Liver (tissue), 3 donors: Measurements from ENCODE around the gene TIAM2.

Experiments
- NR2F2 ChIP-seq: IDR thresholded peaks from 2 replicates; pipeline ENCODE4 v1.6.1; 2016; ENCODE audit warnings: antibody characterized with exemption
- RAD21 ChIP-seq, 2 donors: IDR thresholded peaks; 2 replicates each; pipeline ENCODE4 v1.6.1; 2016; ENCODE audit warnings: antibody characterized with exemption in 2 of 2, mild to moderate bottlenecking in 2 of 2
- SP1 ChIP-seq: IDR thresholded peaks from 2 replicates; pipeline ENCODE4 v1.6.1; 2018; ENCODE audit warnings: antibody characterized with exemption, mild to moderate bottlenecking
- TAF1 ChIP-seq: conservative IDR thresholded peaks from 2 replicates; pipeline ENCODE4 v1.6.1; 2016; ENCODE audit warnings: antibody characterized with exemption, mild to moderate bottlenecking
- YY1 ChIP-seq: IDR thresholded peaks from 2 replicates; pipeline ENCODE4 v1.6.1; 2016; ENCODE audit warnings: antibody characterized with exemption, mild to moderate bottlenecking
- TF ChIP-seq, protein P1 (sequence below): fragments of 150-350 bp; IDR thresholded peaks from 2 replicates; pipeline ENCODE4 v1.5.1; 2017; ENCODE audit warnings: improper control_type of control experiment, low read depth, low read length; ENCODE audit not compliant: missing input control
- TF ChIP-seq, protein P2 (sequence below): IDR thresholded peaks from 2 replicates; pipeline ENCODE4 v1.6.1; 2016; ENCODE audit warnings: antibody characterized with exemption, mild to moderate bottlenecking
- TF ChIP-seq, protein P3 (sequence below): IDR thresholded peaks from 2 replicates; pipeline ENCODE4 v1.6.1; 2016; ENCODE audit warnings: antibody characterized with exemption
- TF ChIP-seq, protein P4 (sequence below): IDR thresholded peaks from 2 replicates; pipeline ENCODE4 v1.6.1; 2016; ENCODE audit warnings: antibody characterized with exemption
- TF ChIP-seq, protein P5 (sequence below): IDR thresholded peaks from 2 replicates; pipeline ENCODE4 v1.6.1; 2016; ENCODE audit warnings: antibody characterized with exemption
- donor health status: healthy.
- donor health status: healthy.

DNA sequence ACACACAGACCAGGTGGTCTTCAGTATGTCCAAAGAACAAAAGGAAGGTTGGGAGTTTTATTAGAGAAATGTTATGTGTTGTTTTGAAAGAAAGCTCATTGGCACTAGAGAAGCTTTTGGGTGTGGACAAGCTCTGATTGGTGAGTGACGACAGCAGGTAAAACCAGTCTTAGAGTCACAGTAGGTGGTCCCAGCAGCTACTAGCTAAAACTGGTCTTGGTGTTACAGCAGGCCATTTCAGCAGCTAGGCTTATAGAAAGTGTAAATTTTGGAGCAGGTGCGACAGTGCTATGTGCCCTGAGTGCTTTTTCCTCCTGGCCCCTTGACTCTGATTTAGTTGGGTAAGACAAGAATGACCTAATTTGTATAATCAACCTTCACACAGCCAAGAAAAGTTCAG is 272.3 kb downstream of the TIAM2 start:
- TF ChIP-seq, protein P1, sequence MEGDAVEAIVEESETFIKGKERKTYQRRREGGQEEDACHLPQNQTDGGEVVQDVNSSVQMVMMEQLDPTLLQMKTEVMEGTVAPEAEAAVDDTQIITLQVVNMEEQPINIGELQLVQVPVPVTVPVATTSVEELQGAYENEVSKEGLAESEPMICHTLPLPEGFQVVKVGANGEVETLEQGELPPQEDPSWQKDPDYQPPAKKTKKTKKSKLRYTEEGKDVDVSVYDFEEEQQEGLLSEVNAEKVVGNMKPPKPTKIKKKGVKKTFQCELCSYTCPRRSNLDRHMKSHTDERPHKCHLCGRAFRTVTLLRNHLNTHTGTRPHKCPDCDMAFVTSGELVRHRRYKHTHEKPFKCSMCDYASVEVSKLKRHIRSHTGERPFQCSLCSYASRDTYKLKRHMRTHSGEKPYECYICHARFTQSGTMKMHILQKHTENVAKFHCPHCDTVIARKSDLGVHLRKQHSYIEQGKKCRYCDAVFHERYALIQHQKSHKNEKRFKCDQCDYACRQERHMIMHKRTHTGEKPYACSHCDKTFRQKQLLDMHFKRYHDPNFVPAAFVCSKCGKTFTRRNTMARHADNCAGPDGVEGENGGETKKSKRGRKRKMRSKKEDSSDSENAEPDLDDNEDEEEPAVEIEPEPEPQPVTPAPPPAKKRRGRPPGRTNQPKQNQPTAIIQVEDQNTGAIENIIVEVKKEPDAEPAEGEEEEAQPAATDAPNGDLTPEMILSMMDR, result no peak
- TF ChIP-seq SP1 (no peak), YY1 (no peak), NR2F2 (no peak), TAF1 (no peak), RAD21 (IDR thresholded peaks at IDR 0.05) (no peak)
- TF ChIP-seq, protein P2, sequence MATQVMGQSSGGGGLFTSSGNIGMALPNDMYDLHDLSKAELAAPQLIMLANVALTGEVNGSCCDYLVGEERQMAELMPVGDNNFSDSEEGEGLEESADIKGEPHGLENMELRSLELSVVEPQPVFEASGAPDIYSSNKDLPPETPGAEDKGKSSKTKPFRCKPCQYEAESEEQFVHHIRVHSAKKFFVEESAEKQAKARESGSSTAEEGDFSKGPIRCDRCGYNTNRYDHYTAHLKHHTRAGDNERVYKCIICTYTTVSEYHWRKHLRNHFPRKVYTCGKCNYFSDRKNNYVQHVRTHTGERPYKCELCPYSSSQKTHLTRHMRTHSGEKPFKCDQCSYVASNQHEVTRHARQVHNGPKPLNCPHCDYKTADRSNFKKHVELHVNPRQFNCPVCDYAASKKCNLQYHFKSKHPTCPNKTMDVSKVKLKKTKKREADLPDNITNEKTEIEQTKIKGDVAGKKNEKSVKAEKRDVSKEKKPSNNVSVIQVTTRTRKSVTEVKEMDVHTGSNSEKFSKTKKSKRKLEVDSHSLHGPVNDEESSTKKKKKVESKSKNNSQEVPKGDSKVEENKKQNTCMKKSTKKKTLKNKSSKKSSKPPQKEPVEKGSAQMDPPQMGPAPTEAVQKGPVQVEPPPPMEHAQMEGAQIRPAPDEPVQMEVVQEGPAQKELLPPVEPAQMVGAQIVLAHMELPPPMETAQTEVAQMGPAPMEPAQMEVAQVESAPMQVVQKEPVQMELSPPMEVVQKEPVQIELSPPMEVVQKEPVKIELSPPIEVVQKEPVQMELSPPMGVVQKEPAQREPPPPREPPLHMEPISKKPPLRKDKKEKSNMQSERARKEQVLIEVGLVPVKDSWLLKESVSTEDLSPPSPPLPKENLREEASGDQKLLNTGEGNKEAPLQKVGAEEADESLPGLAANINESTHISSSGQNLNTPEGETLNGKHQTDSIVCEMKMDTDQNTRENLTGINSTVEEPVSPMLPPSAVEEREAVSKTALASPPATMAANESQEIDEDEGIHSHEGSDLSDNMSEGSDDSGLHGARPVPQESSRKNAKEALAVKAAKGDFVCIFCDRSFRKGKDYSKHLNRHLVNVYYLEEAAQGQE, result no peak
- TF ChIP-seq, protein P3, sequence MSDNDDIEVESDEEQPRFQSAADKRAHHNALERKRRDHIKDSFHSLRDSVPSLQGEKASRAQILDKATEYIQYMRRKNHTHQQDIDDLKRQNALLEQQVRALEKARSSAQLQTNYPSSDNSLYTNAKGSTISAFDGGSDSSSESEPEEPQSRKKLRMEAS, result no peak
- TF ChIP-seq, protein P4, sequence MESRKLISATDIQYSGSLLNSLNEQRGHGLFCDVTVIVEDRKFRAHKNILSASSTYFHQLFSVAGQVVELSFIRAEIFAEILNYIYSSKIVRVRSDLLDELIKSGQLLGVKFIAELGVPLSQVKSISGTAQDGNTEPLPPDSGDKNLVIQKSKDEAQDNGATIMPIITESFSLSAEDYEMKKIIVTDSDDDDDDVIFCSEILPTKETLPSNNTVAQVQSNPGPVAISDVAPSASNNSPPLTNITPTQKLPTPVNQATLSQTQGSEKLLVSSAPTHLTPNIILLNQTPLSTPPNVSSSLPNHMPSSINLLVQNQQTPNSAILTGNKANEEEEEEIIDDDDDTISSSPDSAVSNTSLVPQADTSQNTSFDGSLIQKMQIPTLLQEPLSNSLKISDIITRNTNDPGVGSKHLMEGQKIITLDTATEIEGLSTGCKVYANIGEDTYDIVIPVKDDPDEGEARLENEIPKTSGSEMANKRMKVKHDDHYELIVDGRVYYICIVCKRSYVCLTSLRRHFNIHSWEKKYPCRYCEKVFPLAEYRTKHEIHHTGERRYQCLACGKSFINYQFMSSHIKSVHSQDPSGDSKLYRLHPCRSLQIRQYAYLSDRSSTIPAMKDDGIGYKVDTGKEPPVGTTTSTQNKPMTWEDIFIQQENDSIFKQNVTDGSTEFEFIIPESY, result no peak
- TF ChIP-seq, protein P5, sequence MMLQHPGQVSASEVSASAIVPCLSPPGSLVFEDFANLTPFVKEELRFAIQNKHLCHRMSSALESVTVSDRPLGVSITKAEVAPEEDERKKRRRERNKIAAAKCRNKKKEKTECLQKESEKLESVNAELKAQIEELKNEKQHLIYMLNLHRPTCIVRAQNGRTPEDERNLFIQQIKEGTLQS, result no peak
